SK-N-SH (cell line): ENCODE measurements around the gene PAK1. TPM values are rescaled to one million over a fixed set of nuclear protein-coding genes. Genes with fewer than 3 reads are reported as not detected.

Source experiments
- CTCF ChIA-PET: fragments of 300-600, 350-600 bp; formaldehyde crosslinking; extraction: SDS; loops from one replicate; lab custom pipeline; 2021; lab: Yijun Ruan, JAX
- POLR2A ChIA-PET: fragments of 350-600 bp; sonication (Branson Sonifier 250); formaldehyde crosslinking; extraction: SDS; loops from one replicate; lab custom pipeline; 2020; ENCODE audit warnings: antibody characterized with exemption, inconsistent platforms; lab: Yijun Ruan, JAX
- DNase-seq: peaks from one replicate; pipeline ENCODE4 v3.0.0; 2012
- H2AFZ ChIP-seq: fragments of 200-600 bp; sonication (generic); 2 replicates; pipeline ENCODE4 v1.8.1; 2016; ENCODE audit warnings: antibody characterized with exemption, mild to moderate bottlenecking, low read depth
- H3F3A ChIP-seq: fragments of 200-600 bp; sonication (generic); replicated peaks from 2 replicates; pipeline ENCODE3; 2016; ENCODE audit warnings: antibody characterized with exemption, mild to moderate bottlenecking; ENCODE audit not compliant: insufficient read depth
- H3K27ac ChIP-seq, 2 experiments: fragments of 200-500 bp in 1 of 2; fragments of 200-600 bp in 1 of 2; sonication (Bioruptor generic) in 1 of 2; sonication (generic), shearing (Covaris generic) in 1 of 2; 2 replicates each; pipeline versions ENCODE4 v1.5.1 to v1.6.1; 2014 to 2016; ENCODE audit warnings: low read depth in 2 of 2, inconsistent platforms in 1 of 2, low read length in 1 of 2, mild to moderate bottlenecking in 1 of 2, mixed read lengths in 1 of 2
- H3K27me3 ChIP-seq: fragments of 200-600 bp; sonication (generic), shearing (Covaris generic); 2 replicates; pipeline ENCODE4 v1.6.1; 2016; ENCODE audit warnings: mixed run types; ENCODE audit not compliant: insufficient read depth
- H3K36me3 ChIP-seq, 2 experiments: fragments of 200-500 bp in 1 of 2; fragments of 200-600 bp in 1 of 2; sonication (Bioruptor generic) in 1 of 2; sonication (generic) in 1 of 2; replicated peaks in 1 of 2; 2 replicates each; pipeline versions ENCODE3 to v1.5.1; 2014 to 2016; ENCODE audit warnings: low read length in 1 of 2, mild to moderate bottlenecking in 1 of 2; ENCODE audit not compliant: insufficient read depth in 2 of 2, control insufficient read depth in 1 of 2
- H3K4me1 ChIP-seq, 2 experiments: fragments of 200-500 bp in 1 of 2; fragments of 200-600 bp in 1 of 2; sonication (Bioruptor generic) in 1 of 2; sonication (generic), shearing (Covaris generic) in 1 of 2; 2 replicates each; pipeline versions ENCODE4 v1.5.1 to v1.6.1; 2014 to 2016; ENCODE audit warnings: low read depth in 1 of 2, low read length in 1 of 2, mixed run types in 1 of 2; ENCODE audit not compliant: insufficient read depth in 2 of 2, control insufficient read depth in 1 of 2
- H3K4me2 ChIP-seq: fragments of 200-600 bp; sonication (generic), shearing (Covaris generic); 2 replicates; pipeline ENCODE4 v1.6.1; 2017; ENCODE audit warnings: mixed run types
- H3K4me3 ChIP-seq, 2 experiments: fragments of 200-500 bp in 1 of 2; fragments of 200-600 bp in 1 of 2; sonication (Bioruptor generic) in 1 of 2; sonication (generic), shearing (Covaris generic) in 1 of 2; 2 replicates each; pipeline versions ENCODE4 v1.5.1 to v1.8.1; 2014 to 2016; ENCODE audit warnings: low read depth in 2 of 2, inconsistent platforms in 1 of 2, low read length in 1 of 2, mild to moderate bottlenecking in 1 of 2, mixed read lengths in 1 of 2, moderate library complexity in 1 of 2
- H3K79me2 ChIP-seq: fragments of 200-600 bp; sonication (generic); 2 replicates; pipeline ENCODE4 v1.8.1; 2017; ENCODE audit warnings: mild to moderate bottlenecking; ENCODE audit not compliant: insufficient read depth
- H3K9ac ChIP-seq: fragments of 200-600 bp; sonication (generic); 2 replicates; pipeline ENCODE4 v1.6.1; 2017; ENCODE audit warnings: mixed run types
- H3K9me2 ChIP-seq: fragments of 200-600 bp; sonication (generic); 2 replicates; pipeline ENCODE4 v1.6.1; 2017; ENCODE audit warnings: mixed run types
- H3K9me3 ChIP-seq: fragments of 200-600 bp; sonication (generic); 2 replicates; pipeline ENCODE4 v1.6.1; 2017; ENCODE audit warnings: mixed run types, mild to moderate bottlenecking, moderate library complexity
- H4K20me1 ChIP-seq: fragments of 200-600 bp; sonication (generic); 2 replicates; pipeline ENCODE4 v1.6.1; 2017; ENCODE audit warnings: mild to moderate bottlenecking, mixed run types; ENCODE audit not compliant: insufficient read depth
- ELF1 ChIP-seq: IDR thresholded peaks from 2 replicates; pipeline ENCODE4 v1.4.0; 2012
- GATA2 ChIP-seq: sonication (generic); formaldehyde crosslinking; IDR thresholded peaks from 2 replicates; pipeline ENCODE4 v1.5.0; 2020; ENCODE audit warnings: mild to moderate bottlenecking, missing genetic modification reagents
- MEF2A ChIP-seq: IDR thresholded peaks from 2 replicates; pipeline ENCODE4 v1.4.0; 2012; ENCODE audit warnings: low read depth, borderline replicate concordance
- RXRA ChIP-seq: IDR thresholded peaks from 2 replicates; pipeline ENCODE4 v1.4.0; 2012; ENCODE audit warnings: low read depth, mild to moderate bottlenecking, borderline replicate concordance
- SIN3A ChIP-seq: IDR thresholded peaks from 2 replicates; pipeline ENCODE4 v1.6.1; 2012; ENCODE audit warnings: low read depth, mild to moderate bottlenecking, low read length, moderate library complexity, borderline replicate concordance
- TCF12 ChIP-seq: IDR thresholded peaks from 2 replicates; pipeline ENCODE4 v1.4.0; 2012
- WGBS: methylation state at CpG from one replicate; pipeline ENCODE4 v1.1.6; 2017; ENCODE audit warnings: low lambda C conversion rate; 5-methylcytosine and 5-hydroxymethylcytosine counted together
- polyA plus RNA-seq, 3 experiments: library from polyadenylated mRNA; depleted of rRNA; stranded (reverse); fragments of >200 nt; gene quantifications; 2 replicates each; pipeline ENCODE4 v1.2.3, GENCODE V29; 2012

The PAK1 gene
- polyA plus RNA-seq, 1 of the 3 experiments (the other 2 are of a cell fraction), result 17.9 TPM

- Histone ChIP-seq H3K9me2 (no peaks in the 10 kb centered on the region), H3K27me3 (no peaks in the 10 kb centered on the region), H3K27ac (no peak overlapping the region), H3K4me1 (no peaks in the 10 kb centered on the region), H3K4me3 (no peak overlapping the region), H3K36me3 (no peaks in the 10 kb centered on the region), H3K9me3 (0 out of 2 replicates have a peak, but pooled peaks cover 6% of the 10 kb centered on the region), H3K9ac (no peak overlapping the region), H3F3A (no peaks in the 10 kb centered on the region), H3K4me2 (no peak overlapping the region), H2AFZ (no peak overlapping the region), H3K79me2 (no peaks in the 10 kb centered on the region), H4K20me1 (no peaks in the 10 kb centered on the region)
- CTCF ChIA-PET, result no interaction called here
- DNase-seq, result no peak
- TF ChIP-seq SIN3A (no peak), RXRA (no peak), GATA2 (CRISPR knock-in tag) (no peak), TCF12 (no peak), ELF1 (no peak), MEF2A (no peak)
- POLR2A ChIA-PET, result no interaction called here
- 87% methylated on average over 2 of the region's 2 CpGs for WGBS
Observed at GRCh38 chr11:77276271-77276670, 197.6 kb downstream of the PAK1 start.

Other genes with a start within 250 kb of the PAK1 start
- not detected in 2 replicates for gene GDPD4, start 172.4 kb downstream of the PAK1 start, polyA plus RNA-seq (2012; rRNA removed)
- gene AQP11, start 115.9 kb upstream of the PAK1 start, polyA plus RNA-seq (2012; rRNA removed), result 1.8 and 1.9 TPM in 2 replicates
- 124 and 141 TPM in 2 replicates for gene CLNS1A, start 163.7 kb upstream of the PAK1 start, polyA plus RNA-seq (2012; rRNA removed)